SK-N-SH (cell line): ENCODE results near the gene BRSK1. TPM values are rescaled to one million over a fixed set of nuclear protein-coding genes. Genes with fewer than 3 reads are reported as not detected.

ENCODE experiments used
- CTCF ChIA-PET: fragments of 300-600, 350-600 bp; formaldehyde crosslinking; extraction: SDS; loops from one replicate; lab custom pipeline; 2021; lab: Yijun Ruan, JAX
- POLR2A ChIA-PET: fragments of 350-600 bp; sonication (Branson Sonifier 250); formaldehyde crosslinking; extraction: SDS; loops from one replicate; lab custom pipeline; 2020; ENCODE audit warnings: antibody characterized with exemption, inconsistent platforms; lab: Yijun Ruan, JAX
- DNase-seq: peaks from one replicate; pipeline ENCODE4 v3.0.0; 2012
- H2AFZ ChIP-seq: fragments of 200-600 bp; sonication (generic); 2 replicates; pipeline ENCODE4 v1.8.1; 2016; ENCODE audit warnings: antibody characterized with exemption, mild to moderate bottlenecking, low read depth
- H3F3A ChIP-seq: fragments of 200-600 bp; sonication (generic); replicated peaks from 2 replicates; pipeline ENCODE3; 2016; ENCODE audit warnings: antibody characterized with exemption, mild to moderate bottlenecking; ENCODE audit not compliant: insufficient read depth
- H3K27ac ChIP-seq, 2 experiments: fragments of 200-500 bp in 1 of 2; fragments of 200-600 bp in 1 of 2; sonication (Bioruptor generic) in 1 of 2; sonication (generic), shearing (Covaris generic) in 1 of 2; 2 replicates each; pipeline versions ENCODE4 v1.5.1 to v1.6.1; 2014 to 2016; ENCODE audit warnings: low read depth in 2 of 2, inconsistent platforms in 1 of 2, low read length in 1 of 2, mild to moderate bottlenecking in 1 of 2, mixed read lengths in 1 of 2
- H3K27me3 ChIP-seq: fragments of 200-600 bp; sonication (generic), shearing (Covaris generic); 2 replicates; pipeline ENCODE4 v1.6.1; 2016; ENCODE audit warnings: mixed run types; ENCODE audit not compliant: insufficient read depth
- H3K36me3 ChIP-seq, 2 experiments: fragments of 200-500 bp in 1 of 2; fragments of 200-600 bp in 1 of 2; sonication (Bioruptor generic) in 1 of 2; sonication (generic) in 1 of 2; replicated peaks in 1 of 2; 2 replicates each; pipeline versions ENCODE3 to v1.5.1; 2014 to 2016; ENCODE audit warnings: low read length in 1 of 2, mild to moderate bottlenecking in 1 of 2; ENCODE audit not compliant: insufficient read depth in 2 of 2, control insufficient read depth in 1 of 2
- H3K4me1 ChIP-seq, 2 experiments: fragments of 200-500 bp in 1 of 2; fragments of 200-600 bp in 1 of 2; sonication (Bioruptor generic) in 1 of 2; sonication (generic), shearing (Covaris generic) in 1 of 2; 2 replicates each; pipeline versions ENCODE4 v1.5.1 to v1.6.1; 2014 to 2016; ENCODE audit warnings: low read depth in 1 of 2, low read length in 1 of 2, mixed run types in 1 of 2; ENCODE audit not compliant: insufficient read depth in 2 of 2, control insufficient read depth in 1 of 2
- H3K4me2 ChIP-seq: fragments of 200-600 bp; sonication (generic), shearing (Covaris generic); 2 replicates; pipeline ENCODE4 v1.6.1; 2017; ENCODE audit warnings: mixed run types
- H3K4me3 ChIP-seq, 2 experiments: fragments of 200-500 bp in 1 of 2; fragments of 200-600 bp in 1 of 2; sonication (Bioruptor generic) in 1 of 2; sonication (generic), shearing (Covaris generic) in 1 of 2; 2 replicates each; pipeline versions ENCODE4 v1.5.1 to v1.8.1; 2014 to 2016; ENCODE audit warnings: low read depth in 2 of 2, inconsistent platforms in 1 of 2, low read length in 1 of 2, mild to moderate bottlenecking in 1 of 2, mixed read lengths in 1 of 2, moderate library complexity in 1 of 2
- H3K79me2 ChIP-seq: fragments of 200-600 bp; sonication (generic); 2 replicates; pipeline ENCODE4 v1.8.1; 2017; ENCODE audit warnings: mild to moderate bottlenecking; ENCODE audit not compliant: insufficient read depth
- H3K9ac ChIP-seq: fragments of 200-600 bp; sonication (generic); 2 replicates; pipeline ENCODE4 v1.6.1; 2017; ENCODE audit warnings: mixed run types
- H3K9me2 ChIP-seq: fragments of 200-600 bp; sonication (generic); 2 replicates; pipeline ENCODE4 v1.6.1; 2017; ENCODE audit warnings: mixed run types
- H3K9me3 ChIP-seq: fragments of 200-600 bp; sonication (generic); 2 replicates; pipeline ENCODE4 v1.6.1; 2017; ENCODE audit warnings: mixed run types, mild to moderate bottlenecking, moderate library complexity
- H4K20me1 ChIP-seq: fragments of 200-600 bp; sonication (generic); 2 replicates; pipeline ENCODE4 v1.6.1; 2017; ENCODE audit warnings: mild to moderate bottlenecking, mixed run types; ENCODE audit not compliant: insufficient read depth
- EP300 ChIP-seq, 2 experiments: IDR thresholded peaks; 2 replicates each; pipeline versions ENCODE4 v1.4.0 to v1.6.1; 2012; ENCODE audit warnings: borderline replicate concordance in 1 of 2, low read depth in 1 of 2, low read length in 1 of 2
- EZH2phosphoT487 ChIP-seq: fragments of 200-600 bp; sonication (generic); IDR thresholded peaks from 2 replicates; pipeline ENCODE4 v1.6.1; 2017; ENCODE audit warnings: low read depth, mixed run types, mild to moderate bottlenecking, antibody characterized with exemption, moderate library complexity, borderline replicate concordance
- FOXM1 ChIP-seq: IDR thresholded peaks from 2 replicates; pipeline ENCODE4 v1.4.0; 2012; ENCODE audit warnings: low read depth, mild to moderate bottlenecking
- GABPA ChIP-seq: IDR thresholded peaks from 2 replicates; pipeline ENCODE4 v1.4.0; 2012; ENCODE audit warnings: low read depth, mild to moderate bottlenecking
- JUND ChIP-seq: IDR thresholded peaks from 2 replicates; pipeline ENCODE4 v1.4.0; 2012
- MEF2A ChIP-seq: IDR thresholded peaks from 2 replicates; pipeline ENCODE4 v1.4.0; 2012; ENCODE audit warnings: low read depth, borderline replicate concordance
- MXI1 ChIP-seq: IDR thresholded peaks from 2 replicates; pipeline ENCODE4 v1.6.1; 2012; ENCODE audit warnings: mild to moderate bottlenecking, low read depth, low read length, improper control_type of control experiment
- NFIC ChIP-seq: IDR thresholded peaks from 2 replicates; pipeline ENCODE4 v1.4.0; 2012; ENCODE audit warnings: borderline replicate concordance
- NRF1 ChIP-seq: IDR thresholded peaks from 2 replicates; pipeline ENCODE4 v1.6.1; 2012; ENCODE audit warnings: low read depth, mild to moderate bottlenecking, low read length
- POLR2AphosphoS5 ChIP-seq: IDR thresholded peaks from 2 replicates; pipeline ENCODE4 v1.6.1; 2012; ENCODE audit warnings: low read depth, low read length
- RAD21 ChIP-seq: IDR thresholded peaks from 2 replicates; pipeline ENCODE4 v1.6.1; 2012; ENCODE audit warnings: mild to moderate bottlenecking, low read length
- RFX5 ChIP-seq: IDR thresholded peaks from 2 replicates; pipeline ENCODE4 v1.6.1; 2012; ENCODE audit warnings: mild to moderate bottlenecking, improper control_type of control experiment, low read length
- SIN3A ChIP-seq: IDR thresholded peaks from 2 replicates; pipeline ENCODE4 v1.6.1; 2012; ENCODE audit warnings: low read depth, mild to moderate bottlenecking, low read length, moderate library complexity, borderline replicate concordance
- SMC3 ChIP-seq: IDR thresholded peaks from 2 replicates; pipeline ENCODE4 v1.6.1; 2012; ENCODE audit warnings: low read depth, low read length, improper control_type of control experiment
- TEAD4 ChIP-seq: IDR thresholded peaks from 2 replicates; pipeline ENCODE4 v1.4.0; 2012; ENCODE audit warnings: mild to moderate bottlenecking, borderline replicate concordance; ENCODE audit not compliant: insufficient read depth
- YY1 ChIP-seq: IDR thresholded peaks from 2 replicates; pipeline ENCODE4 v1.4.0; 2012; ENCODE audit warnings: low read depth, mild to moderate bottlenecking
- WGBS: methylation state at CpG from one replicate; pipeline ENCODE4 v1.1.6; 2017; ENCODE audit warnings: low lambda C conversion rate; 5-methylcytosine and 5-hydroxymethylcytosine counted together
- polyA plus RNA-seq, 3 experiments: library from polyadenylated mRNA; depleted of rRNA; stranded (reverse); fragments of >200 nt; gene quantifications; 2 replicates each; pipeline ENCODE4 v1.2.3, GENCODE V29; 2012
- TF ChIP-seq, protein P1 (sequence below): IDR thresholded peaks from 2 replicates; pipeline ENCODE4; 2012
- TF ChIP-seq, protein P2 (sequence below): IDR thresholded peaks from 2 replicates; pipeline ENCODE4 v1.4.0; 2012; ENCODE audit warnings: low read depth, borderline replicate concordance
- TF ChIP-seq, protein P3 (sequence below): IDR thresholded peaks from 2 replicates; pipeline ENCODE4 v1.4.0; 2012; ENCODE audit warnings: low read depth, borderline replicate concordance

BRSK1 gene
- polyA plus RNA-seq, 1 of the 3 experiments (the other 2 are of a cell fraction): 49.7 TPM

DNA sequence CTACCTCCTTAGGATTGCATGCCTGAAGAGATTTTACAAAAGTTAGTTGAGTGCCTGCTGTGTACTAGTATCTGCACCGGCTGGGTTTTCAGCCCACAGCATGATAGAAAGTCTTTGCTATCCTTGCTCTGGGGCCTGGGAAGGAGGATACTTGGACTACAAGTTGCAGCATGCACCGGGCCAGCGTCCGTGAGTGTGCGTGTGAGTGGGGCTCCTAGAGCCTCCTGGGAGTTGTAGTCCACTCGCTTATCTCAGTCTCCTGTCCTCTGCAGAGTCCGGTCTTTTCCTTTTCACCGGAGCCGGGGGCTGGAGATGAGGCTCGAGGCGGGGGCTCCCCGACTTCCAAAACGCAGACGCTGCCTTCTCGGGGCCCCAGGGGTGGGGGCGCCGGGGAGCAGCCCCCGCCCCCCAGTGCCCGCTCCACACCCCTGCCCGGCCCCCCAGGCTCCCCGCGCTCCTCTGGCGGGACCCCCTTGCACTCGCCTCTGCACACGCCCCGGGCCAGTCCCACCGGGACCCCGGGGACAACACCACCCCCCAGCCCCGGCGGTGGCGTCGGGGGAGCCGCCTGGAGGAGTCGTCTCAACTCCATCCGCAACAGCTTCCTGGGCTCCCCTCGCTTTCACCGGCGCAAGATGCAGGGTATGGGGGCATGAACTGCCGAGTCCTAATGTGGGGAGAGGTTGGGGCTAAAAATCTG lies 20.6 kb downstream of the BRSK1 start:
- POLR2A ChIA-PET: no interaction called here
- H3K9me2 ChIP-seq: no peaks in the 10 kb centered on the region
- no peaks in the 10 kb centered on the region for H4K20me1 ChIP-seq
- no peak overlapping the region for H3K27ac ChIP-seq
- TF ChIP-seq, protein P1, sequence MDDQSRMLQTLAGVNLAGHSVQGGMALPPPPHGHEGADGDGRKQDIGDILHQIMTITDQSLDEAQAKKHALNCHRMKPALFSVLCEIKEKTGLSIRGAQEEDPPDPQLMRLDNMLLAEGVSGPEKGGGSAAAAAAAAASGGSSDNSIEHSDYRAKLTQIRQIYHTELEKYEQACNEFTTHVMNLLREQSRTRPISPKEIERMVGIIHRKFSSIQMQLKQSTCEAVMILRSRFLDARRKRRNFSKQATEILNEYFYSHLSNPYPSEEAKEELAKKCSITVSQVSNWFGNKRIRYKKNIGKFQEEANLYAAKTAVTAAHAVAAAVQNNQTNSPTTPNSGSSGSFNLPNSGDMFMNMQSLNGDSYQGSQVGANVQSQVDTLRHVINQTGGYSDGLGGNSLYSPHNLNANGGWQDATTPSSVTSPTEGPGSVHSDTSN: no peak
- no peak for TF ChIP-seq NRF1
- TF ChIP-seq, protein P2, sequence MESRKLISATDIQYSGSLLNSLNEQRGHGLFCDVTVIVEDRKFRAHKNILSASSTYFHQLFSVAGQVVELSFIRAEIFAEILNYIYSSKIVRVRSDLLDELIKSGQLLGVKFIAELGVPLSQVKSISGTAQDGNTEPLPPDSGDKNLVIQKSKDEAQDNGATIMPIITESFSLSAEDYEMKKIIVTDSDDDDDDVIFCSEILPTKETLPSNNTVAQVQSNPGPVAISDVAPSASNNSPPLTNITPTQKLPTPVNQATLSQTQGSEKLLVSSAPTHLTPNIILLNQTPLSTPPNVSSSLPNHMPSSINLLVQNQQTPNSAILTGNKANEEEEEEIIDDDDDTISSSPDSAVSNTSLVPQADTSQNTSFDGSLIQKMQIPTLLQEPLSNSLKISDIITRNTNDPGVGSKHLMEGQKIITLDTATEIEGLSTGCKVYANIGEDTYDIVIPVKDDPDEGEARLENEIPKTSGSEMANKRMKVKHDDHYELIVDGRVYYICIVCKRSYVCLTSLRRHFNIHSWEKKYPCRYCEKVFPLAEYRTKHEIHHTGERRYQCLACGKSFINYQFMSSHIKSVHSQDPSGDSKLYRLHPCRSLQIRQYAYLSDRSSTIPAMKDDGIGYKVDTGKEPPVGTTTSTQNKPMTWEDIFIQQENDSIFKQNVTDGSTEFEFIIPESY: no peak
- no peaks in the 10 kb centered on the region for H3K9me3 ChIP-seq
- peak; percentile 74 for DNase-seq
- H2AFZ ChIP-seq: no peak overlapping the region
- no peaks in the 10 kb centered on the region for H3K27me3 ChIP-seq
- H3K79me2 ChIP-seq: no peaks in the 10 kb centered on the region
- CTCF ChIA-PET: interaction anchor here (1.2 to 3.3 kb wide), 3 partner anchors 10 to 200 kb away, joined by 3 to 12 read pairs (median 4); no protein-coding TSS in a partner anchor
- peaks cover 29 to 45% of the 10 kb centered on the region in 2 experiments for H3K36me3 ChIP-seq
- H3K9ac ChIP-seq: no peak overlapping the region
- H3K4me1 ChIP-seq: peaks cover 0 to 8% of the 10 kb centered on the region in 2 experiments; a peak in 1 of 4 replicates
- no peaks in the 10 kb centered on the region for H3F3A ChIP-seq
- no peak overlapping the region for H3K4me2 ChIP-seq
- H3K4me3 ChIP-seq: no peak overlapping the region
- 93% methylated on average over 33 of the region's 39 CpGs for WGBS

DNA sequence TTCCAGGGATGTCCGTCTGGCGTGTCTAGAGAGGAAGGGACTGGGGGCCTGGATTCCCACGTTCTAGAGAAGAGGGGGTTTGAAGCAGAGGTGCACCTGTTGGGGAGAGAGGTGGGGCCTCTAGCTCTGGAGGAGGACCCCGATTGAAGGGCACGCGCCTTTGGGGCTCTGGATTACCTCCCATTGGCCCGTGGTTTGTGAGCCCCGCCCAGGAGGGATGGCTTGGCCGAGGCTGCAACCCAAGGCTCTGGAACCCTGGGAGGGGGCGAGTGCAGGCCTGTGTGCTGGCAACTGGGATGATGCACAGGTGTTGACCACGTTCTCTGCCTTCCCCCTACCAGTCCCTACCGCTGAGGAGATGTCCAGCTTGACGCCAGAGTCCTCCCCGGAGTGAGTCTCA lies 21.2 kb downstream of the BRSK1 start:
- peaks cover 0 to 8% of the 10 kb centered on the region in 2 experiments; a peak in 1 of 4 replicates for H3K4me1 ChIP-seq
- H3K9ac ChIP-seq: no peak overlapping the region
- ChIA-PET CTCF (interaction anchor here (1.2 kb wide), 1 partner anchor 10 kb away, joined by 4 read pairs; no protein-coding TSS in a partner anchor), POLR2A (no interaction called here)
- H3K9me2 ChIP-seq: no peaks in the 10 kb centered on the region
- no peak for TF ChIP-seq RFX5
- TF ChIP-seq, protein P3, sequence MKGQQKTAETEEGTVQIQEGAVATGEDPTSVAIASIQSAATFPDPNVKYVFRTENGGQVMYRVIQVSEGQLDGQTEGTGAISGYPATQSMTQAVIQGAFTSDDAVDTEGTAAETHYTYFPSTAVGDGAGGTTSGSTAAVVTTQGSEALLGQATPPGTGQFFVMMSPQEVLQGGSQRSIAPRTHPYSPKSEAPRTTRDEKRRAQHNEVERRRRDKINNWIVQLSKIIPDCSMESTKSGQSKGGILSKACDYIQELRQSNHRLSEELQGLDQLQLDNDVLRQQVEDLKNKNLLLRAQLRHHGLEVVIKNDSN: no peak
- TF ChIP-seq FOXM1: no peak
- TF ChIP-seq MXI1: no peak
- TF ChIP-seq NFIC: no peak
- no peak for TF ChIP-seq NRF1
- TF ChIP-seq RAD21: no peak
- no peak for TF ChIP-seq SMC3
- TF ChIP-seq YY1: no peak
- TF ChIP-seq POLR2AphosphoS5: no peak
- no peak for TF ChIP-seq SIN3A
- no peak for TF ChIP-seq TEAD4
- no peak for TF ChIP-seq GABPA
- no peak for TF ChIP-seq EP300 (IDR thresholded peaks at IDR 0.05; ENCODE audit: borderline replicate concordance in 1 of 2, low read depth in 1 of 2, low read length in 1 of 2)
- no peak for TF ChIP-seq EZH2phosphoT487
- TF ChIP-seq, protein P1: no peak
- TF ChIP-seq JUND: no peak
- TF ChIP-seq MEF2A: no peak
- H3K27me3 ChIP-seq: no peaks in the 10 kb centered on the region
- WGBS: 90% methylated on average over 11 of the region's 14 CpGs
- H3K4me2 ChIP-seq: no peak overlapping the region
- no peak overlapping the region for H3K4me3 ChIP-seq
- no peaks in the 10 kb centered on the region for H4K20me1 ChIP-seq
- DNase-seq: no peak
- H3K36me3 ChIP-seq: peaks cover 33 to 46% of the 10 kb centered on the region in 2 experiments
- no peak overlapping the region for H3K27ac ChIP-seq
- H3F3A ChIP-seq: no peaks in the 10 kb centered on the region
- no peaks in the 10 kb centered on the region for H3K79me2 ChIP-seq
- no peaks in the 10 kb centered on the region for H3K9me3 ChIP-seq
- H2AFZ ChIP-seq: no peak overlapping the region
